Neural crest cell (in vitro differentiated cells): ENCODE data around the gene AMZ2. TPM values are rescaled to one million over a fixed set of nuclear protein-coding genes. Genes with fewer than 3 reads are reported as not detected.
"Not testable (repeated sequence)": the region's sequence is repeated elsewhere in the genome, so short reads cannot be mapped to it uniquely, and the experiment has no call there.

Experiments used
- DNase-seq: peaks from one replicate; pipeline ENCODE4 v3.0.0; 2021; ENCODE audit warnings: low read depth, mixed read lengths, low spot score
- H3K27ac Mint-ChIP-seq: one replicate; pipeline ENCODE4 v1.8.0; 2021; ENCODE audit warnings: mild to moderate bottlenecking, mixed read lengths; ENCODE audit not compliant: unreplicated experiment
- H3K27me3 Mint-ChIP-seq: 2 replicates; pipeline ENCODE4 v1.8.0; 2021; ENCODE audit warnings: low read depth, mild to moderate bottlenecking, mixed read lengths
- H3K36me3 Mint-ChIP-seq: 2 replicates; pipeline ENCODE4 v1.8.0; 2021; ENCODE audit warnings: low read depth, mild to moderate bottlenecking, mixed read lengths
- H3K4me1 Mint-ChIP-seq: 2 replicates; pipeline ENCODE4 v1.8.0; 2021; ENCODE audit warnings: mixed read lengths
- H3K4me3 Mint-ChIP-seq: one replicate; pipeline ENCODE4 v1.8.0; 2021; ENCODE audit warnings: mild to moderate bottlenecking, mixed read lengths
- H3K9me3 Mint-ChIP-seq: 2 replicates; pipeline ENCODE4 v1.8.0; 2021; ENCODE audit warnings: mixed read lengths
- total RNA-seq: library from RNA; stranded (reverse); gene quantifications from 2 replicates; pipeline ENCODE4 v1.2.1, GENCODE V29; 2021
- TF ChIP-seq, protein P1 (sequence below): fragments of 200-600 bp; sonication (generic); conservative IDR thresholded peaks from 2 replicates; pipeline ENCODE4 v1.5.0; 2021; ENCODE audit warnings: antibody characterized with exemption, mild to moderate bottlenecking

Gene AMZ2
- total RNA-seq, 1 donor from 2014 or later: 87.5 TPM

GRCh38 chr17:68257934-68258333 lies 10.1 kb downstream of the AMZ2 start:
- H3K27ac Mint-ChIP-seq: no peak overlapping the region
- no peak overlapping the region for H3K4me3 Mint-ChIP-seq
- H3K9me3 Mint-ChIP-seq: no peaks in the 10 kb centered on the region
- TF ChIP-seq, protein P1, sequence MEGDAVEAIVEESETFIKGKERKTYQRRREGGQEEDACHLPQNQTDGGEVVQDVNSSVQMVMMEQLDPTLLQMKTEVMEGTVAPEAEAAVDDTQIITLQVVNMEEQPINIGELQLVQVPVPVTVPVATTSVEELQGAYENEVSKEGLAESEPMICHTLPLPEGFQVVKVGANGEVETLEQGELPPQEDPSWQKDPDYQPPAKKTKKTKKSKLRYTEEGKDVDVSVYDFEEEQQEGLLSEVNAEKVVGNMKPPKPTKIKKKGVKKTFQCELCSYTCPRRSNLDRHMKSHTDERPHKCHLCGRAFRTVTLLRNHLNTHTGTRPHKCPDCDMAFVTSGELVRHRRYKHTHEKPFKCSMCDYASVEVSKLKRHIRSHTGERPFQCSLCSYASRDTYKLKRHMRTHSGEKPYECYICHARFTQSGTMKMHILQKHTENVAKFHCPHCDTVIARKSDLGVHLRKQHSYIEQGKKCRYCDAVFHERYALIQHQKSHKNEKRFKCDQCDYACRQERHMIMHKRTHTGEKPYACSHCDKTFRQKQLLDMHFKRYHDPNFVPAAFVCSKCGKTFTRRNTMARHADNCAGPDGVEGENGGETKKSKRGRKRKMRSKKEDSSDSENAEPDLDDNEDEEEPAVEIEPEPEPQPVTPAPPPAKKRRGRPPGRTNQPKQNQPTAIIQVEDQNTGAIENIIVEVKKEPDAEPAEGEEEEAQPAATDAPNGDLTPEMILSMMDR: no peak
- no peak for DNase-seq
- H3K4me1 Mint-ChIP-seq: peaks cover 17% of the 10 kb centered on the region
- no peaks in the 10 kb centered on the region for H3K27me3 Mint-ChIP-seq
- H3K36me3 Mint-ChIP-seq: peaks cover 14% of the 10 kb centered on the region

GRCh38 chr17:68258890-68259647 lies 11.2 kb downstream of the AMZ2 start:
- not testable (repeated sequence) for H3K9me3 Mint-ChIP-seq, H3K27me3 Mint-ChIP-seq
- Mint-ChIP-seq H3K4me1 (peaks cover 20% of the 10 kb centered on the region), H3K27ac (peak overlapping the region; percentile 88), H3K4me3 (peak overlapping the region; percentile 44), H3K36me3 (peaks cover 12% of the 10 kb centered on the region)
- peak; percentile 18 for DNase-seq

GRCh38 chr17:68259648-68259951 lies 11.8 kb downstream of the AMZ2 start:
- not testable (repeated sequence) for H3K27me3 Mint-ChIP-seq, H3K27ac Mint-ChIP-seq, H3K4me3 Mint-ChIP-seq

DNA sequence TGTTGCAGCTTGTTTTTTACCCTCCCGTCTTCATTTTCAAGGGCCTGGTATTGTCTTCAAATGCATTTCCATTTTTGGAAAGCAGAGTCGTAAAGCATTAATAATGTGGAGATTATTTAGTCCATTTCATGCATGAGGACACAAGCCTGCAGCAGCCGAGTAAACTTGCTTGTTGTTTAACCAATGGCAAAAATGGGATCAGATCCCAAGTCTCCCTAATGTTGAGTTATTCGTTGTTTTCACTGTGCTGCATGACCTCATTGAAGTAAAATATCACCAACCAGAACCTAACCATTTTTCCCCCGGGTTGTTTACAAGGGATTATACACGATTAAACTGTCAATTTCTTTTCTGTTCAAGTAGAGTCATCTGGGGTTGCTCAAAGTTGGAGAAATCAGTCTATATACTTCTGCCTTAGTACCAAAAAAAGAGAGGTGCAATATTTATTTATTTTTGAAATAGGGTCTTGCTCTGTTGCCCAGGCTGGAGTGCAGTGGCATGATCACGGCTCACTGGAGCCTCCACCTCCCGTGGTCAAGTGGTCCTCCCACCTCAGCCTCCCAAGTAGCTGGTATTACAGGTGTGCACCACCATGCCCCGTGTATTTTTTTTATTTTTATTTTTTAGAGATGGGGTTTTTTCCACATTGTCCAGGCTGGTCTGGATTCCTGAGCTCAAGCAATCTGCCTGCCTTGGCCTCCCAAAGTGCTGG lies 12.4 kb downstream of the AMZ2 start:
- H3K9me3 Mint-ChIP-seq: no peaks in the 10 kb centered on the region
- H3K4me3 Mint-ChIP-seq: no peak overlapping the region
- TF ChIP-seq, protein P1: no peak
- H3K27me3 Mint-ChIP-seq: no peaks in the 10 kb centered on the region
- no peak overlapping the region for H3K27ac Mint-ChIP-seq
- H3K36me3 Mint-ChIP-seq: peaks cover 8% of the 10 kb centered on the region
- peaks cover 20% of the 10 kb centered on the region for H3K4me1 Mint-ChIP-seq
- DNase-seq: no peak

More at GRCh38 chr17:68259648-68259951, 11.8 kb downstream of the AMZ2 start:
- not testable (repeated sequence) for H3K36me3 Mint-ChIP-seq, DNase-seq, H3K9me3 Mint-ChIP-seq
- H3K4me1 Mint-ChIP-seq: peaks cover 20% of the 10 kb centered on the region

GRCh38 chr17:68262467-68262866 lies 14.6 kb downstream of the AMZ2 start:
- DNase-seq, H3K36me3 Mint-ChIP-seq, H3K4me3 Mint-ChIP-seq, H3K27me3 Mint-ChIP-seq, H3K27ac Mint-ChIP-seq, H3K9me3 Mint-ChIP-seq: not testable (repeated sequence)
- peaks cover 20% of the 10 kb centered on the region for H3K4me1 Mint-ChIP-seq

GRCh38 chr17:68263101-68263681 lies 15.3 kb downstream of the AMZ2 start:
- not testable (repeated sequence) for H3K4me3 Mint-ChIP-seq, H3K27me3 Mint-ChIP-seq, H3K36me3 Mint-ChIP-seq, H3K9me3 Mint-ChIP-seq, H3K27ac Mint-ChIP-seq
- peak; percentile 26 for DNase-seq
- H3K4me1 Mint-ChIP-seq: peaks cover 20% of the 10 kb centered on the region
- TF ChIP-seq, protein P1: peak; percentile 74

DNA sequence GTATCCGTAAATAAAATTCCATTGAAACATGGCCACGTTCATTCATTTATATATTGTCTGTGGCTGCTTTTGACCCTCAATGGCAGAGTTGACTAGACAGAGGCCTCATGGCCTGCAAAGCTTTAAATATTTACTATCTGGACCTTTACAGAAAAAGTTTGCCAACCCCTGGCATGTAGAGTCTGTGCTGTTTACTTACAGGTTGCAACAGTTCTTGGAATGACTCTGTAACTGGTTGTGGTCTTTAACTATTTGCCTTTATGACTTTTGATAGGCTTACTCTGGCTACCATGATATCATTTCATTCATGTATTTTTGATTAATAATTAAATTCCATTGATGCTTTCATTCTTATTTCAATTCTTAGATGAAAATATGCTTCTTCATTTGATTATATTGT lies 18.0 kb downstream of the AMZ2 start:
- not testable (repeated sequence) for H3K4me1 Mint-ChIP-seq, DNase-seq, H3K27ac Mint-ChIP-seq, H3K4me3 Mint-ChIP-seq, H3K9me3 Mint-ChIP-seq, H3K36me3 Mint-ChIP-seq, H3K27me3 Mint-ChIP-seq
